Smooth muscle cell (in vitro differentiated cells): ENCODE results near the gene CMTR1. TPM values are rescaled to one million over a fixed set of nuclear protein-coding genes. Genes with fewer than 3 reads are reported as not detected.

Experiments
- DNase-seq: peaks from one replicate; lab custom pipeline; 2025; ENCODE audit not compliant: unreplicated experiment; lab: John Stamatoyannopoulos, UW
- H2AFZ ChIP-seq: fragments of 200-600 bp; sonication (generic); 2 replicates; pipeline ENCODE4 v1.6.0; 2016; ENCODE audit warnings: antibody characterized with exemption, low read depth, mild to moderate bottlenecking
- H3F3A ChIP-seq: fragments of 200-600 bp; sonication (generic); 2 replicates; pipeline ENCODE4 v1.6.0; 2017; ENCODE audit warnings: antibody characterized with exemption, low read depth
- H3K27ac ChIP-seq: fragments of 200-600 bp; sonication (generic); 2 replicates; pipeline ENCODE4 v1.5.1; 2016; ENCODE audit warnings: low read depth, mild to moderate bottlenecking
- H3K27me3 ChIP-seq: fragments of 200-600 bp; sonication (generic); 2 replicates; pipeline ENCODE4 v1.6.1; 2016; ENCODE audit warnings: low read depth, mild to moderate bottlenecking
- H3K36me3 ChIP-seq: fragments of 200-600 bp; sonication (generic); 2 replicates; pipeline ENCODE4 v1.5.1; 2016; ENCODE audit warnings: low read depth
- H3K4me1 ChIP-seq: fragments of 200-600 bp; sonication (generic); 2 replicates; pipeline ENCODE4 v1.5.1; 2016; ENCODE audit warnings: low read depth
- H3K4me2 ChIP-seq: fragments of 200-600 bp; sonication (generic); 2 replicates; pipeline ENCODE4 v1.6.0; 2016; ENCODE audit warnings: mild to moderate bottlenecking
- H3K4me3 ChIP-seq: fragments of 200-600 bp; sonication (generic); 2 replicates; pipeline ENCODE4 v1.5.1; 2016; ENCODE audit warnings: mild to moderate bottlenecking
- H3K79me2 ChIP-seq: fragments of 200-600 bp; sonication (generic); 2 replicates; pipeline ENCODE4 v1.6.0; 2016; ENCODE audit warnings: low read depth, mild to moderate bottlenecking
- H3K9ac ChIP-seq: fragments of 200-600 bp; sonication (generic); 2 replicates; pipeline ENCODE4 v1.6.0; 2016; ENCODE audit warnings: low read depth
- H3K9me3 ChIP-seq: fragments of 200-600 bp; sonication (generic); replicated peaks from 2 replicates; pipeline ENCODE4 v1.5.1; 2016; ENCODE audit warnings: low read depth
- H4K20me1 ChIP-seq: fragments of 200-600 bp; sonication (generic); 2 replicates; pipeline ENCODE4 v1.6.0; 2016; ENCODE audit warnings: low read depth
- CTCF ChIP-seq: fragments of 200-600 bp; sonication (generic); IDR thresholded peaks from 2 replicates; pipeline ENCODE4 v1.5.1; 2017; ENCODE audit warnings: borderline replicate concordance, mild to moderate bottlenecking, antibody characterized with exemption; ENCODE audit not compliant: insufficient read depth, poor library complexity, severe bottlenecking
- WGBS: methylation state at CpG from one replicate; pipeline ENCODE4 v1.1.7; 2016; ENCODE audit warnings: low lambda C conversion rate; 5-methylcytosine and 5-hydroxymethylcytosine counted together
- polyA plus RNA-seq: library from polyadenylated mRNA; unstranded; fragments of >200 nt; fragmentation: Nextera tagmentation; extraction: Ambion mirVana; gene quantifications from 2 replicates; pipeline ENCODE4 v1.2.1, GENCODE V29; 2016
- total RNA-seq: library from RNA; depleted of rRNA; stranded (reverse); fragments of >200 nt; gene quantifications from 2 replicates; pipeline ENCODE4 v1.2.3, GENCODE V29; 2014

Gene CMTR1
- total and polyA plus RNA-seq, 2 experiments from 2014 or later = 19.3 to 20.0 TPM

GRCh38 chr6:37426058-37426944, 6.7 kb upstream of the CMTR1 start:
- no peaks in the 10 kb centered on the region for H3K27me3 ChIP-seq
- no peaks in the 10 kb centered on the region for H3K36me3 ChIP-seq
- H3K4me1 ChIP-seq = no peaks in the 10 kb centered on the region
- H3K4me2 ChIP-seq = no peak overlapping the region
- no peaks in the 10 kb centered on the region for H3K9me3 ChIP-seq
- H3F3A ChIP-seq = no peaks in the 10 kb centered on the region
- 83% methylated on average over 4 of the region's 4 CpGs for whole genome bisulfite sequencing
- H3K4me3 ChIP-seq = no peak overlapping the region
- H3K27ac ChIP-seq = no peak overlapping the region
- TF ChIP-seq CTCF = no peak
- no peak overlapping the region for H3K9ac ChIP-seq
- H3K79me2 ChIP-seq = no peaks in the 10 kb centered on the region
- no peaks in the 10 kb centered on the region for H4K20me1 ChIP-seq
- no peak overlapping the region for H2AFZ ChIP-seq
- DNase-seq = no peak

GRCh38 chr6:37426945-37427510, 6.0 kb upstream of the CMTR1 start:
- Histone ChIP-seq H3K79me2 (no peaks in the 10 kb centered on the region), H3K4me1 (no peaks in the 10 kb centered on the region), H3K27ac (no peak overlapping the region), H3K36me3 (no peaks in the 10 kb centered on the region), H3K4me3 (no peak overlapping the region), H3K27me3 (no peaks in the 10 kb centered on the region), H3K9me3 (no peaks in the 10 kb centered on the region), H4K20me1 (no peaks in the 10 kb centered on the region), H2AFZ (no peak overlapping the region), H3F3A (no peaks in the 10 kb centered on the region), H3K9ac (no peak overlapping the region), H3K4me2 (no peak overlapping the region)
- no peak for TF ChIP-seq CTCF
- no peak for DNase-seq
- 83% methylated on average over 6 of the region's 6 CpGs for WGBS

- no peaks in the 10 kb centered on the region for H3K4me1 ChIP-seq
- H3K4me2 ChIP-seq = no peak overlapping the region
- no peaks in the 10 kb centered on the region for H4K20me1 ChIP-seq
- no peak overlapping the region for H2AFZ ChIP-seq
- no peaks in the 10 kb centered on the region for H3K9me3 ChIP-seq
- no peak overlapping the region for H3K9ac ChIP-seq
- H3K27me3 ChIP-seq = no peaks in the 10 kb centered on the region
- H3F3A ChIP-seq = no peaks in the 10 kb centered on the region
- H3K27ac ChIP-seq = no peak overlapping the region
- no peak for DNase-seq
- WGBS = 93% methylated on average over 2 of the region's 2 CpGs
- TF ChIP-seq CTCF = no peak
- no peak overlapping the region for H3K4me3 ChIP-seq
- H3K36me3 ChIP-seq = no peaks in the 10 kb centered on the region
- peaks cover 8% of the 10 kb centered on the region for H3K79me2 ChIP-seq
These were observed 3.7 kb upstream of the CMTR1 start for GRCh38 chr6:37429352-37429750.

GRCh38 chr6:37432590-37432915, 468 bp upstream of the CMTR1 start:
- 21% methylated on average over 7 of the region's 7 CpGs for WGBS

More at GRCh38 chr6:37432590-37432915, 468 bp upstream of the CMTR1 start:
- Histone ChIP-seq H3K4me1 (no peaks in the 10 kb centered on the region), H3K4me3 (peak overlapping the region; percentile 83), H3F3A (no peaks in the 10 kb centered on the region), H3K79me2 (peaks cover 15% of the 10 kb centered on the region), H3K36me3 (no peaks in the 10 kb centered on the region), H3K27ac (peak overlapping the region; percentile 63), H3K9me3 (no peaks in the 10 kb centered on the region), H3K27me3 (no peaks in the 10 kb centered on the region), H3K9ac (peak overlapping the region; percentile 87), H2AFZ (peak overlapping the region; percentile 94), H3K4me2 (peak overlapping the region; percentile 95), H4K20me1 (no peaks in the 10 kb centered on the region)
- no peak for TF ChIP-seq CTCF
- DNase-seq = no peak
